ENCODE data around the gene XIRP1.

XIRP1 gene

DNA sequence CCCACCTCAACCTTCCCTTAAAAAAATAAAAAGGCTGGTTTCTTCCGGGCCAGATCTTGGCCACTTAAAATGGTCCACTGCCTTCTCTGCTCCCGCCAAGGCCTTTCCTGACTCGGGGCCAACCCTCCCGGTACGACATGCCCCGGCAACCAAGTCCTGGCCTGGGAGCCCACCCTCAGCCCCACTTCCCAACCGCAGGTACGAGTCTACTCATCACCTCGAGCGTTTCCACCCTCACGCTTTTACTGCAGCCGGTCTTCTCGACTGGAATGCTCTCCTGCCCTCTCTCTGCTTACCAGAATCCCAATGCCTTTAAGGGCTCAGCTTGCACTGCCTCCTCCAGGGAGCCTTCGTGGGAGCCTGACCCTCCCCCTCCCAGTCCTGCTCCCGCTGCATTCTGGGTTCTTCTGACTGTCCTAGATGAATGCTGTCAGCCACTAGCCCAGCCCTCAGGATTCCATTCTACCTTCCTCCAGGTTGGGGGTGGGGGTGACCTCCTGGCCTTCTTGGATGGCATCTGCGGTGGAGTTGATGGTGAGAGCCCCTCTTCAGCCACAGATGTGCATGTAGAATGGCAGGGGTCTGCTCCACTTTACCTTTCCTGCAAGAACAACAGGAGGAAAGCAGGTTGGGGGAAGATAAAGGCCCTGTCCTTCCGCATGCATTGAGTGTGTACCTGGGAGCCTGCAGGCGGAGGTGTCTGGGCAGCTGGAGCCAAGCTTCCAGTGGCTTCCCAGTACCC is 37.9 kb downstream of the XIRP1 start:
- H4K20me1 ChIP-seq (ENCODE audit: insufficient read depth, low read length), result no peaks in the 10 kb centered on the region
- H3K27ac ChIP-seq (ENCODE audit: low read length), result no peak overlapping the region
- H3K27me3 ChIP-seq (replicated peaks; ENCODE audit: insufficient read depth, low read length), result no peaks in the 10 kb centered on the region
- TF ChIP-seq EZH2 (optimal IDR thresholded peaks at IDR 0.05; ENCODE audit: low read depth, low read length) (no peak), EZH2phosphoT487 (IDR thresholded peaks at IDR 0.05; ENCODE audit: low read length) (no peak)
- TF ChIP-seq, protein P1, sequence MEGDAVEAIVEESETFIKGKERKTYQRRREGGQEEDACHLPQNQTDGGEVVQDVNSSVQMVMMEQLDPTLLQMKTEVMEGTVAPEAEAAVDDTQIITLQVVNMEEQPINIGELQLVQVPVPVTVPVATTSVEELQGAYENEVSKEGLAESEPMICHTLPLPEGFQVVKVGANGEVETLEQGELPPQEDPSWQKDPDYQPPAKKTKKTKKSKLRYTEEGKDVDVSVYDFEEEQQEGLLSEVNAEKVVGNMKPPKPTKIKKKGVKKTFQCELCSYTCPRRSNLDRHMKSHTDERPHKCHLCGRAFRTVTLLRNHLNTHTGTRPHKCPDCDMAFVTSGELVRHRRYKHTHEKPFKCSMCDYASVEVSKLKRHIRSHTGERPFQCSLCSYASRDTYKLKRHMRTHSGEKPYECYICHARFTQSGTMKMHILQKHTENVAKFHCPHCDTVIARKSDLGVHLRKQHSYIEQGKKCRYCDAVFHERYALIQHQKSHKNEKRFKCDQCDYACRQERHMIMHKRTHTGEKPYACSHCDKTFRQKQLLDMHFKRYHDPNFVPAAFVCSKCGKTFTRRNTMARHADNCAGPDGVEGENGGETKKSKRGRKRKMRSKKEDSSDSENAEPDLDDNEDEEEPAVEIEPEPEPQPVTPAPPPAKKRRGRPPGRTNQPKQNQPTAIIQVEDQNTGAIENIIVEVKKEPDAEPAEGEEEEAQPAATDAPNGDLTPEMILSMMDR (IDR thresholded peaks at IDR 0.05; ENCODE audit: low read length), result no peak
- peaks cover 24% of the 10 kb centered on the region for H3F3A ChIP-seq (ENCODE audit: insufficient read depth, low read length)
- no peak overlapping the region for H2AFZ ChIP-seq (ENCODE audit: low read length)
- DNase-seq, result no peak
- no peak overlapping the region for H3K4me2 ChIP-seq (ENCODE audit: low read depth, low read length)
- H3K79me2 ChIP-seq (ENCODE audit: low read length), result peaks cover 35% of the 10 kb centered on the region
- H3K9ac ChIP-seq (ENCODE audit: low read length), result no peak overlapping the region
- no peaks in the 10 kb centered on the region for H3K9me3 ChIP-seq (replicated peaks; ENCODE audit: insufficient read depth, low read length)
- no peaks in the 10 kb centered on the region for H3K9me2 ChIP-seq (replicated peaks; ENCODE audit: insufficient read depth, low read length)
- H3K4me3 ChIP-seq (ENCODE audit: low read length), result no peak overlapping the region
- no peaks in the 10 kb centered on the region for H3K36me3 ChIP-seq (replicated peaks; ENCODE audit: insufficient read depth, low read length)
- H3K4me1 ChIP-seq (ENCODE audit: low read length), result peaks cover 22% of the 10 kb centered on the region

GRCh38 chr3:39153977-39154279 is 38.5 kb downstream of the XIRP1 start:
- Histone ChIP-seq H3K9me3 (replicated peaks; ENCODE audit: insufficient read depth, low read length) (no peaks in the 10 kb centered on the region), H3K27ac (ENCODE audit: low read length) (no peak overlapping the region), H3K36me3 (replicated peaks; ENCODE audit: insufficient read depth, low read length) (no peaks in the 10 kb centered on the region), H4K20me1 (ENCODE audit: insufficient read depth, low read length) (no peaks in the 10 kb centered on the region), H3K27me3 (replicated peaks; ENCODE audit: insufficient read depth, low read length) (no peaks in the 10 kb centered on the region), H3K4me2 (ENCODE audit: low read depth, low read length) (peak overlapping the region; percentile 56; the same call in 1 of the 2 replicates), H3K79me2 (ENCODE audit: low read length) (peaks cover 40% of the 10 kb centered on the region), H3K9me2 (replicated peaks; ENCODE audit: insufficient read depth, low read length) (no peaks in the 10 kb centered on the region), H3K9ac (ENCODE audit: low read length) (peak overlapping the region; percentile 66; the same call in 1 of the 2 replicates), H3F3A (ENCODE audit: insufficient read depth, low read length) (peaks cover 25% of the 10 kb centered on the region), H3K4me1 (ENCODE audit: low read length) (peaks cover 27% of the 10 kb centered on the region), H3K4me3 (ENCODE audit: low read length) (peak overlapping the region; percentile 65), H2AFZ (ENCODE audit: low read length) (peak overlapping the region; percentile 73; the same call in 1 of the 2 replicates)
- DNase-seq, result no peak
- no peak for TF ChIP-seq EZH2 (optimal IDR thresholded peaks at IDR 0.05; ENCODE audit: low read depth, low read length)
- TF ChIP-seq, protein P1 (IDR thresholded peaks at IDR 0.05; ENCODE audit: low read length), result no peak
- TF ChIP-seq EZH2phosphoT487 (IDR thresholded peaks at IDR 0.05; ENCODE audit: low read length), result no peak

DNA sequence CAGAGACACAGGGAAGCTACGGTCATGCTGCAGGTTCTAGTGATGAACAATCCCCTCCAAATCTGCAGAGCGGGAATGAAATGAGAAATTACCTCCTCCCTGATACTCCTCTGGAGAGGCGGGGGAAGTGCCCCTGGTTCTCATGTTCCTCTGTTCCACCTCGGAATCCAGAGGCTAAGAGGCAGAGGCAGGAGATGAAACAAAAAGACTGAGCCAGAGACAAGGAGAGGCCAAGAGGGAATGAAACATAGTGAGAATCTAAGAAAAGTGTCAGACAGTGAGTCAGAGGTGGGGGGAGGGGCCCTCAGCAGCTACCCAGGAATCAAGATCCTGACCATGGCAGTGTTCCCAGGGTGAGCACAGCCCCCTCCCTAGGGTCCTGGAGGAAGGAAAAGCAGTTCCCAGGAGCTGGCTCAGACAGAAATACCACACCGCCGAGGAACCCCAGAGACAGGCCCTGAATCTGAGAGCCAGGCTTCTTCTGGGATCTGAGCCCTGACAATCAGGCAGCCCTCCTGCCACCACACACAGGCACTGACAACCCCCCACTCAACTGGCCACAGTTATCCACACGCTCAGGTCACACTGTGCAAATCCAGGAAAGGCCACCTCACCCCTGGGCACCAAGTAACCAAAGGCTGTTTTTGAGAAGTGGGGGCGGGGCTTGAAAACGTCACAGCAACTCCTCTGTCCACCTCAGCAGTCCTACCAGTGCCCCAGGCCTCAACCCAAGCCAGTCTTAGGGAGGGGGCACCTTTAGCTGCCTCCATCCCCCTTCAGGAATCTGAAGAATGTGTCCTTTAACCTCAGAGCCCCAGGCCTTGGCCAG is 41.4 kb downstream of the XIRP1 start:
- peaks cover 37% of the 10 kb centered on the region for H3F3A ChIP-seq (ENCODE audit: insufficient read depth, low read length)
- H3K9ac ChIP-seq (ENCODE audit: low read length), result peak overlapping the region; percentile 98; the same call in 1 of the 2 replicates
- peaks cover 69% of the 10 kb centered on the region for H3K79me2 ChIP-seq (ENCODE audit: low read length)
- H3K27me3 ChIP-seq (replicated peaks; ENCODE audit: insufficient read depth, low read length), result no peaks in the 10 kb centered on the region
- peak overlapping the region; percentile 87 for H3K4me2 ChIP-seq (ENCODE audit: low read depth, low read length)
- H3K9me3 ChIP-seq (replicated peaks; ENCODE audit: insufficient read depth, low read length), result no peaks in the 10 kb centered on the region
- H3K9me2 ChIP-seq (replicated peaks; ENCODE audit: insufficient read depth, low read length), result no peaks in the 10 kb centered on the region
- peak; percentile 27 for DNase-seq
- H3K4me3 ChIP-seq (ENCODE audit: low read length), result peak overlapping the region; percentile 76
- H3K36me3 ChIP-seq (replicated peaks; ENCODE audit: insufficient read depth, low read length), result no peaks in the 10 kb centered on the region; the same call in 1 of the 2 replicates
- H2AFZ ChIP-seq (ENCODE audit: low read length), result no peak overlapping the region
- TF ChIP-seq EZH2 (optimal IDR thresholded peaks at IDR 0.05; ENCODE audit: low read depth, low read length) (no peak), EZH2phosphoT487 (IDR thresholded peaks at IDR 0.05; ENCODE audit: low read length) (no peak)
- TF ChIP-seq, protein P1 (IDR thresholded peaks at IDR 0.05; ENCODE audit: low read length), result no peak
- peak overlapping the region; percentile 90; the same call in 1 of the 2 replicates for H3K27ac ChIP-seq (ENCODE audit: low read length)
- no peaks in the 10 kb centered on the region for H4K20me1 ChIP-seq (ENCODE audit: insufficient read depth, low read length)
- peaks cover 49% of the 10 kb centered on the region for H3K4me1 ChIP-seq (ENCODE audit: low read length)

Data from MM.1S (cell line).